HepG2 (cell line): Measurements from ENCODE around the gene BAHCC1. TPM values are rescaled to one million over a fixed set of nuclear protein-coding genes. Genes with fewer than 3 reads are reported as not detected.

Experiments used
- ATAC-seq: fragments of 200-7000 bp; cut with Tn5 transposase; 3 replicates; pipeline ENCODE4 v1.9.1; 2020; ENCODE audit warnings: mild to moderate bottlenecking, moderate library complexity
- BruUV-seq: library from RNA; stranded (reverse); fragments of 400-500 nt; replicated peaks from 2 replicates; lab custom pipeline; 2021; lab: Mats Ljungman, UMichigan
- CTCF ChIA-PET: fragments of 300-600 bp; formaldehyde crosslinking; extraction: SDS; loops from one replicate; lab custom pipeline; 2021; ENCODE audit warnings: low total read pairs, inconsistent platforms, low intra/inter-chr PET ratio; lab: Yijun Ruan, JAX
- POLR2A ChIA-PET: fragments of 350-600 bp; sonication (Branson Sonifier 250); formaldehyde crosslinking; loops from one replicate; lab custom pipeline; 2020; ENCODE audit warnings: antibody characterized with exemption, inconsistent platforms; lab: Yijun Ruan, JAX
- DNase-seq: peaks from one replicate; pipeline ENCODE4 v3.0.0-alpha.2; 2015; ENCODE audit warnings: low spot score
- FAIRE-seq: peaks from 3 replicates; lab custom pipeline; 2011; peaks lifted over from hg19 to GRCh38; lab: Jason Lieb, UNC
- H2AFZ ChIP-seq: one replicate; pipeline ENCODE4 v1.6.1; 2011; ENCODE audit warnings: low read length, inconsistent platforms
- H3K27ac ChIP-seq: fragments of 300-600 bp; 3 replicates; pipeline ENCODE4 v1.8.0; 2011; ENCODE audit warnings: mixed run types, mild to moderate bottlenecking, mixed read lengths, low read length, inconsistent platforms; ENCODE audit not compliant: insufficient read depth; ENCODE audit errors: extremely low read length
- H3K27me3 ChIP-seq, 2 experiments: fragments of 200-600 bp in 1 of 2; 2 replicates in 1 of 2; 3 replicates in 1 of 2; pipeline versions ENCODE4 v1.6.0 to v1.8.0; 2011; ENCODE audit warnings: low read length in 2 of 2, mild to moderate bottlenecking in 2 of 2, moderate library complexity in 2 of 2, inconsistent platforms in 1 of 2; ENCODE audit not compliant: insufficient read depth in 2 of 2, control insufficient read depth in 1 of 2
- H3K36me3 ChIP-seq, 2 experiments: fragments of 200-600 bp in 1 of 2; replicated peaks in 1 of 2; 2 replicates in 1 of 2; 3 replicates in 1 of 2; pipeline versions ENCODE4 v1.5.1 to v1.8.0; 2011; ENCODE audit warnings: low read length in 2 of 2, inconsistent platforms in 1 of 2; ENCODE audit not compliant: insufficient read depth in 2 of 2, control insufficient read depth in 1 of 2
- H3K4me1 ChIP-seq: 2 replicates; pipeline ENCODE4 v1.5.1; 2012; ENCODE audit warnings: low read length, inconsistent platforms; ENCODE audit not compliant: insufficient read depth
- H3K4me2 ChIP-seq: 2 replicates; pipeline ENCODE4 v1.6.0; 2011; ENCODE audit warnings: low read depth, low read length, inconsistent platforms
- H3K4me3 ChIP-seq, 3 experiments: fragments of 200-600 bp in 1 of 3; sonication (generic), shearing (Covaris generic) in 1 of 3; replicated peaks in 1 of 3; 2 replicates each; pipeline ENCODE4 v1.5.1; 2011 to 2016; ENCODE audit warnings: low read length in 3 of 3, inconsistent platforms in 2 of 3, low read depth in 2 of 3, mild to moderate bottlenecking in 2 of 3, control low read depth in 1 of 3, mixed read lengths in 1 of 3; ENCODE audit not compliant: insufficient read depth in 1 of 3
- H3K79me2 ChIP-seq: one replicate; pipeline ENCODE4 v1.6.1; 2011; ENCODE audit warnings: low read length, inconsistent platforms; ENCODE audit not compliant: insufficient read depth
- H3K9ac ChIP-seq: 2 replicates; pipeline ENCODE4 v1.6.0; 2011; ENCODE audit warnings: mild to moderate bottlenecking, low read depth, low read length, inconsistent platforms; ENCODE audit not compliant: insufficient read depth
- H3K9me3 ChIP-seq: 2 replicates; pipeline ENCODE4 v1.5.1; 2012; ENCODE audit warnings: mild to moderate bottlenecking, low read length
- H4K20me1 ChIP-seq: 2 replicates; pipeline ENCODE4 v1.6.0; 2011; ENCODE audit warnings: inconsistent platforms, mild to moderate bottlenecking, low read length, moderate library complexity; ENCODE audit not compliant: insufficient read depth
- ATF1 ChIP-seq: IDR thresholded peaks from 2 replicates; pipeline ENCODE4 v1.6.1; 2016; ENCODE audit warnings: mild to moderate bottlenecking, control low read depth
- EZH2 ChIP-seq: conservative IDR thresholded peaks from 2 replicates; pipeline ENCODE4 v1.6.1; 2012; ENCODE audit warnings: mild to moderate bottlenecking, low read depth, low read length, moderate library complexity
- IKZF4 ChIP-seq: sonication (generic); formaldehyde crosslinking; IDR thresholded peaks from 2 replicates; pipeline ENCODE4 v1.5.1; 2020; ENCODE audit warnings: borderline replicate concordance, mild to moderate bottlenecking, low read depth, missing genetic modification reagents; ENCODE audit errors: not compliant biosample characterization
- NCOA5 ChIP-seq: sonication (generic); formaldehyde crosslinking; IDR thresholded peaks from 2 replicates; pipeline ENCODE4 v1.4.0; 2020; ENCODE audit warnings: missing genetic modification reagents
- ZNF121 ChIP-seq: sonication (generic); formaldehyde crosslinking; IDR thresholded peaks from 2 replicates; pipeline ENCODE4 v1.5.0; 2020; ENCODE audit warnings: mild to moderate bottlenecking, missing genetic modification reagents
- ZNF224 ChIP-seq: sonication (generic); formaldehyde crosslinking; IDR thresholded peaks from 2 replicates; pipeline ENCODE4 v1.5.0; 2020; ENCODE audit warnings: mild to moderate bottlenecking, missing genetic modification reagents
- ZNF329 ChIP-seq: sonication (generic); formaldehyde crosslinking; IDR thresholded peaks from 2 replicates; pipeline ENCODE4 v1.9.0; 2021; ENCODE audit warnings: low read depth, mild to moderate bottlenecking, missing genetic modification reagents
- ZNF749 ChIP-seq: sonication (generic); formaldehyde crosslinking; IDR thresholded peaks from 2 replicates; pipeline ENCODE4 v1.8.0; 2022; ENCODE audit warnings: mild to moderate bottlenecking, missing genetic modification reagents, moderate library complexity, borderline replicate concordance
- ZNF780A ChIP-seq: sonication (generic); formaldehyde crosslinking; IDR thresholded peaks from 2 replicates; pipeline ENCODE4 v1.8.0; 2022; ENCODE audit warnings: mild to moderate bottlenecking, missing genetic modification reagents, moderate library complexity
- ZSCAN22 ChIP-seq: sonication (generic); formaldehyde crosslinking; IDR thresholded peaks from 2 replicates; pipeline ENCODE4 v1.4.0; 2020; ENCODE audit warnings: mild to moderate bottlenecking, missing genetic modification reagents
- ZZZ3 ChIP-seq: sonication (generic); formaldehyde crosslinking; IDR thresholded peaks from 2 replicates; pipeline ENCODE4 v1.4.0; 2020; ENCODE audit warnings: missing genetic modification reagents, mild to moderate bottlenecking, borderline replicate concordance
- WGBS: methylation state at CpG from one replicate; pipeline ENCODE4 v1.1.6; 2017; ENCODE audit warnings: low lambda C conversion rate; 5-methylcytosine and 5-hydroxymethylcytosine counted together
- in situ Hi-C: cut with HindIII; loops from 2 replicates; pipeline ENCODE4 v1.10.0; 2017; ENCODE audit warnings: low pct_unique_long_range_greater_than_20kb; ENCODE audit not compliant: extremely low pct_ligation_motif_present
- intact Hi-C: fragments of 100-400 bp; cut with micrococcal nuclease; formaldehyde crosslinking; loops from one replicate; pipeline ENCODE4 v1.10.0; 2022; ENCODE audit not compliant: unreplicated experiment
- polyA plus RNA-seq, 8 experiments: library from polyadenylated mRNA; depleted of rRNA in 3 of 8; stranded (reverse) in 7 of 8; unstranded in 1 of 8; fragments of >200 nt; fragmentation: Illumina TruSeq in 4 of 8; extraction: Trizol in 4 of 8; gene quantifications; 2 replicates each; pipeline versions ENCODE4 v1.2.1 to v1.2.3, GENCODE V29; 2011 to 2016; ENCODE audit warnings: low read depth in 4 of 8, missing spikeins in 1 of 8, mixed read lengths in 1 of 8; ENCODE audit not compliant: insufficient read depth in 1 of 8
- total RNA-seq, 5 experiments: library from RNA; depleted of rRNA; stranded (reverse); fragments of >200 nt; fragmentation: Illumina TruSeq; extraction: Trizol; gene quantifications; 2 replicates each; pipeline ENCODE4 v1.2.3, GENCODE V29; 2016; ENCODE audit warnings: low read depth in 1 of 5
- TF ChIP-seq, protein P1 (sequence below), 2 experiments: sonication (generic) in 1 of 2; formaldehyde crosslinking in 1 of 2; IDR thresholded peaks; 2 replicates each; pipeline versions ENCODE4 v1.4.0 to v1.6.1; 2018 to 2020; ENCODE audit warnings: missing genetic modification reagents in 2 of 2, borderline replicate concordance in 1 of 2, low read depth in 1 of 2, mild to moderate bottlenecking in 1 of 2, missing biosample characterization in 1 of 2
- TF ChIP-seq, protein P2 (sequence below): IDR thresholded peaks from 2 replicates; pipeline ENCODE4 v1.6.1; 2012; ENCODE audit warnings: low read length, improper control_type of control experiment

The BAHCC1 gene
- total and polyA plus RNA-seq, 2 of the 13 experiments (the other 11 are each of a cell fraction or from before 2014, with no cell fraction given) = 1.4 to 1.7 TPM

DNA sequence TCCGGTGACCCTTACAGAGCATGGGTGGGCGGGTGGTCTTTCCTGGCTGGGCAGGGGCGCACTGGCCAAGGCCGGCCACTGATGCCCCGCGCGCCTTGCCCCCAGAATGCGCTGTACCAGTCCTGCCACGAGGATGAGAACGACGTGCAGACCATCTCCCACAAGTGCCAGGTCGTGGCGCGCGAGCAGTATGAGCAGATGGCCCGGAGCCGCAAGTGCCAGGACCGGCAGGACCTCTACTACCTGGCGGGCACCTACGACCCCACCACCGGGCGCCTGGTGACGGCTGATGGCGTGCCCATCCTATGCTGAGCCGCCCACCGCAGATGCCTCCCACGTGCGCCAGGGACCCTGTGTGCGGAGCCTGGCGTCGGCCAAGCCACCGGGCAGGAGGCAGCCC lies 68.2 kb downstream of the BAHCC1 start:
- TF ChIP-seq NCOA5 (CRISPR knock-in tag) (no peak), ATF1 (CRISPR knock-in tag) (no peak), ZNF121 (CRISPR knock-in tag) (no peak), ZSCAN22 (CRISPR knock-in tag) (no peak), ZNF329 (CRISPR knock-in tag) (no peak), ZNF224 (CRISPR knock-in tag) (no peak), EZH2 (no peak), ZNF749 (CRISPR knock-in tag) (no peak), ZNF780A (CRISPR knock-in tag) (no peak), ZZZ3 (no peak), IKZF4 (CRISPR knock-in tag) (no peak)
- TF ChIP-seq, protein P1, sequence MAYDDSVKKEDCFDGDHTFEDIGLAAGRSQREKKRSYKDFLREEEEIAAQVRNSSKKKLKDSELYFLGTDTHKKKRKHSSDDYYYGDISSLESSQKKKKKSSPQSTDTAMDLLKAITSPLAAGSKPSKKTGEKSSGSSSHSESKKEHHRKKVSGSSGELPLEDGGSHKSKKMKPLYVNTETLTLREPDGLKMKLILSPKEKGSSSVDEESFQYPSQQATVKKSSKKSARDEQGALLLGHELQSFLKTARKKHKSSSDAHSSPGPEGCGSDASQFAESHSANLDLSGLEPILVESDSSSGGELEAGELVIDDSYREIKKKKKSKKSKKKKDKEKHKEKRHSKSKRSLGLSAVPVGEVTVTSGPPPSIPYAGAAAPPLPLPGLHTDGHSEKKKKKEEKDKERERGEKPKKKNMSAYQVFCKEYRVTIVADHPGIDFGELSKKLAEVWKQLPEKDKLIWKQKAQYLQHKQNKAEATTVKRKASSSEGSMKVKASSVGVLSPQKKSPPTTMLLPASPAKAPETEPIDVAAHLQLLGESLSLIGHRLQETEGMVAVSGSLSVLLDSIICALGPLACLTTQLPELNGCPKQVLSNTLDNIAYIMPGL (CRISPR knock-in tag; IDR thresholded peaks at IDR 0.05; ENCODE audit: borderline replicate concordance in 1 of 2, low read depth in 1 of 2) = no peak
- TF ChIP-seq, protein P2, sequence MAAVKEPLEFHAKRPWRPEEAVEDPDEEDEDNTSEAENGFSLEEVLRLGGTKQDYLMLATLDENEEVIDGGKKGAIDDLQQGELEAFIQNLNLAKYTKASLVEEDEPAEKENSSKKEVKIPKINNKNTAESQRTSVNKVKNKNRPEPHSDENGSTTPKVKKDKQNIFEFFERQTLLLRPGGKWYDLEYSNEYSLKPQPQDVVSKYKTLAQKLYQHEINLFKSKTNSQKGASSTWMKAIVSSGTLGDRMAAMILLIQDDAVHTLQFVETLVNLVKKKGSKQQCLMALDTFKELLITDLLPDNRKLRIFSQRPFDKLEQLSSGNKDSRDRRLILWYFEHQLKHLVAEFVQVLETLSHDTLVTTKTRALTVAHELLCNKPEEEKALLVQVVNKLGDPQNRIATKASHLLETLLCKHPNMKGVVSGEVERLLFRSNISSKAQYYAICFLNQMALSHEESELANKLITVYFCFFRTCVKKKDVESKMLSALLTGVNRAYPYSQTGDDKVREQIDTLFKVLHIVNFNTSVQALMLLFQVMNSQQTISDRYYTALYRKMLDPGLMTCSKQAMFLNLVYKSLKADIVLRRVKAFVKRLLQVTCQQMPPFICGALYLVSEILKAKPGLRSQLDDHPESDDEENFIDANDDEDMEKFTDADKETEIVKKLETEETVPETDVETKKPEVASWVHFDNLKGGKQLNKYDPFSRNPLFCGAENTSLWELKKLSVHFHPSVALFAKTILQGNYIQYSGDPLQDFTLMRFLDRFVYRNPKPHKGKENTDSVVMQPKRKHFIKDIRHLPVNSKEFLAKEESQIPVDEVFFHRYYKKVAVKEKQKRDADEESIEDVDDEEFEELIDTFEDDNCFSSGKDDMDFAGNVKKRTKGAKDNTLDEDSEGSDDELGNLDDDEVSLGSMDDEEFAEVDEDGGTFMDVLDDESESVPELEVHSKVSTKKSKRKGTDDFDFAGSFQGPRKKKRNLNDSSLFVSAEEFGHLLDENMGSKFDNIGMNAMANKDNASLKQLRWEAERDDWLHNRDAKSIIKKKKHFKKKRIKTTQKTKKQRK = no peak
- Histone ChIP-seq H3K4me3 (no peak overlapping the region), H3K4me1 (peaks cover 35% of the 10 kb centered on the region), H3K79me2 (no peaks in the 10 kb centered on the region), H4K20me1 (no peaks in the 10 kb centered on the region), H2AFZ (no peak overlapping the region), H3K9ac (no peak overlapping the region), H3K9me3 (no peaks in the 10 kb centered on the region), H3K36me3 (no peaks in the 10 kb centered on the region; a peak in 1 of 5 replicates), H3K27ac (no peak overlapping the region), H3K4me2 (no peak overlapping the region), H3K27me3 (peaks cover 1 to 13% of the 10 kb centered on the region in 2 experiments; a peak in 4 of 5 replicates)
- intact Hi-C loops (no loop called here), in situ Hi-C loops (no loop called here)
- DNase-seq = no peak
- 85% methylated on average over 2 of the region's 32 CpGs for WGBS
- ChIA-PET POLR2A (no interaction called here), CTCF (no interaction called here)
- FAIRE-seq = no peak
- no peak for ATAC-seq
- no TSS peak for BruUV-seq
